DMS114 treated with DMSO at 0.1 percent for 48 hours (cell line): Measurements from ENCODE around the gene SUPT6H.
A peak's percentile ranks its signal among the peaks of the same experiment; 100 is the strongest.

Source experiments
- DNase-seq: peaks from one replicate; lab custom pipeline; 2025; ENCODE audit not compliant: unreplicated experiment; lab: John Stamatoyannopoulos, UW

The SUPT6H gene

DNA sequence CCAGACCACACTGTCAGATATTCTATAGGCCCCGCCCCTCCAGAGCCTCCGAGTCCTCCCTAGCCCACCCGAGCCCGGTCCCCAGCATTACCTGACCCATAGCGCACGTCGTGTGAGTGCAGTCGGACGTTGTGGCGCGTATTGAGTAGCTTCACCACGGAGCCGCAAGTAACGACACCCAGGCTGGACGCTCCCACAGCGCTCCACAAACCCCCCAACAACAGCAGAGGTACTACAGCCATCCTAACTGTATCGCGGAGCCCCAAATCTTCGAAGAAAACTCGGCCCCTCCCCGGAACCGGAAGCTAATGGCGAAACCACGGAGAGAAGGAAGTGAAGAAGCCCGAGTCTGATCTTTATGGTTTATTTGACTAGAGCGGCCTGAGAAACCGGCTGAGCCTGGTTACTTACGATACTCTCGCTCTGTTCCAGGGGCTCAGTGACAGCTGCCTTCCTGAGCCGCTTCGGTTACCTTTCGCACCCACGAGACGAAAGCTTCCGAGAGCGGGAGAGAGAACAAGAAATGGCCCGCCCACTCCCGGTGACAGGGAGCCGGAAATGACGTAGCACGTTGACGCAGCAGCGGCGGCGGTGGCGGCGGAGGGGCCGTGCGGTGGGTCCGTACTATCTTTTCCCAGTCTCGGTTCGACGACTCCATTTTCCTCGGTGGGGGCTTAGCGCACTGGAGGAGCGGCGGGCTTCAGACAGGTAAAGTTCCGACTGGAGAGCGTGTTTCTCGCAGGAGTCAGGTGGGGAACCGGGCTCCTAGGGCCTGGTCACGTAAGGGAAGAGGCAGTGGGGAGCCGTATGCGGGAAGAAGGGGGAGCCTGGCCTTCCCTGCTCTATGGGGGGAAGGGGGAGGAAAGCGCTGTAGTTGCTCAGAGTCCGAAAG, at the start of gene SUPT6H, which contains the start of gene SDF2:
Gene SUPT6H, plus strand, starts transcription at position 571 of the 892 bp plus-strand sequence. CDS start 11,197 bp downstream, outside the sequence.
Gene SDF2, minus strand, starts transcription at position 272 of the 892 bp plus-strand sequence. Its CDS starts 30 bp downstream, at position 242.
- DNase-seq, result peak; percentile 89

DNA sequence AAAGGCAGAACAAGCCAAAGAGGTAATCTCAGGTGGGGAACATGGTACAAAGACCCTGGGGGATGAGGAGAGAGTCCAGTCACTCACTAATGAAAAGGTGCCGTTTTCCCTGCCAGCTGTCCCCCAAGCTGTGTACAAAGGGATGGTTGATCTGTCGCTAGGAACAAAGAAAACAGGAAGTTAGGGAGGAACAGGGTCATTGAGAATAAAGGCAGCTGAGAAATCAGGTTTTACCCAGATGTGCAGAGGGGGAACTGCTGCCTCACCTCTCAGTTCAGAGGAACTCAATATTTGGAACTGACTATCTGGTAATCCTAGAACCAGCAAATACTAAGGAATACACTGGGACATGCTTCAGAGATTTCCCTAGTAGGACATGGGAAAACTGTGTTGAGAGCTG, 49.5 kb upstream of the SUPT6H start:
- no peak for DNase-seq

- DNase-seq, result no peak
These were observed 48.8 kb upstream of the SUPT6H start for GRCh38 chr17:28612936-28613872.

GRCh38 chr17:28613931-28614381, 48.0 kb upstream of the SUPT6H start, which contains the start of gene RSKR:
Gene RSKR, minus strand, starts transcription at chr17:28614185. Its CDS starts 24 bp downstream, at chr17:28614161.
- DNase-seq, result no peak

DNA sequence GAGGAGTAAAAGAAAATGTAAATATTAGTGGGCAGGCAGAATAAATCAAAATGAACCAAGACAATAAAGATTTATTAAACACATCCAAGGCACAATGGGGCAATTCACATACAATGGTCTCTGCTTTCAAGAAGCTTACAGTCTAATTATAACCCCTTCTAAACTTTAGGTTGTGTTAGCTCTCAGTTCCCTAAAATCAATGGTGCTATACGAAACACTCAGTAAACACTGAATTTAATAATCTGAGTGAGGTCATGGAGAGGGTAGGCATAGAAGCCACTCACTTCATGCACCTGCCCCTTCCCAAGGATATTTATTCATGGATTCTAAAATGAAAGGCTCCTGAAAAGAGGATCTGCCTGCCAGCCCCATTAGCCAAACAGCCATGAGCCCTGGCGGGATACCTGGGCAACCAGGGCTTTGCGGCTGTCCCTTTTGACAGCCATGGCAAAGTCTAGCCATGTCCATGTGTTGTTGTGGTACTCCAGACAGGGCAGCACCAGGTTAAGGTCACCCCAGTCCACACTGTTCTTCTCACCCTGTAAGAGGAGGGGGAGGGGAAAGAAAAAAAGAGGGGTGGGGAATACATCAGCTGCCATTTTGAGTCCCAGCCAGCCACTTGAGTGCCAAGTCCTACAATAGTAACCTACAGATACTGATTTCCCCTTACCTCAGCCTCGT, 46.6 kb upstream of the SUPT6H start:
- DNase-seq, result no peak

DNA sequence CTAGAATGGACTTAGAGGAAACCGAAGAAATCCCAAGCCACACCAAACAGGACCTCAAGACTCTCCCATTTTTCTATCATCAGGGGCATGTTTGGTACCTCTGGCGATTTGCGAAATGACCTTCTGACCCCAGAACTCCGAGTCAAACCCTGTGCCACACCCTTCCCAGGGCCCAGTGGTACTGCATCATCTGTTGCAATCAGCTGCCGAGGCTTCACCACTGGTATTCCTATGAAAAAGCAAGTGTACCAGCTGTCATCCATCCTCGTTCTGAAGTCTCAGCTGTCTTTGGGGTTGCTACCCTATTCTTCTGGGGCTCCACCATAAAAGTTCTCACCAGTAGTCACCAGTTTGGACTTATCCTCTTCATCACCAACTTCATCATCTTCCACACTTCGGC, 45.7 kb upstream of the SUPT6H start:
- DNase-seq, result no peak

- DNase-seq, result no peak
These were observed 43.5 kb upstream of the SUPT6H start for GRCh38 chr17:28618464-28618863.

- DNase-seq, result no peak
These were observed 42.0 kb upstream of the SUPT6H start for GRCh38 chr17:28620010-28620409.

DNA sequence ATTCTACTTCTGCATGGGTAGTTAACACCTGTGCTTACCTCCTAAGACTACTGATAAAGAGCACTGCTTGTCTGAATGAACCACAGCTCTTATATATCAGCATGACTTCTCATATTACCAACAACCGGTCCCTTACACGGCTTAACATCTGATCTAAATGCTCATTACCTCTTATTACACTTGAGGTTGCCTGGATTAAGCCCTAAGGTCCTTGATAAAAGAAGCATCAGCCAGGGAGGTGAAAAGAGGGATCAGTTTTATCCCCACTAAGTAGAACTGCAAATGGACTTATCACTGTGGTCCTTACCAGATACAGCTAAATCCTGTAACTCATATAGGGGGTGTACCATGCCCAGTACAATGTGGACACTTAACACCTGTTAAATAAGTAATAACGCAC, 39.8 kb upstream of the SUPT6H start:
- no peak for DNase-seq

DNA sequence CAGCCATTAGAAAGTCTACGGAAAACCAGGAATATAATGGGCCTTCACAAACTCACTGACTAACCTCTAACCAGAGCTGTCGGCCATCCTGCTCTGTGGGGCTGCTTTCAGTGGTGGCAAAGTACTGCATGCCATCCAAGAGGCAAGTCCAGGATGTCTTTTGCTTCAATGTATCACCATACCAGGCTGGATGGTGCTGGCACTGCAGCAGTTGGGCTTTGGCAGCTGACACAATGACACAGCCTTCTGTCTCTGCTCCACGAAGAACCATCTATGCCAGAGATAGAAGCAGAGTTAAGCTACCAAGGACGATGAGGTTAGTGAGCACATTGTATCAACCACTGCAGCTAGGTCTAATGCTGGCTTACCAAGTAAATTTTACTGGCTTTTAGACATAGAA, 38.3 kb upstream of the SUPT6H start:
- DNase-seq, result no peak

DNA sequence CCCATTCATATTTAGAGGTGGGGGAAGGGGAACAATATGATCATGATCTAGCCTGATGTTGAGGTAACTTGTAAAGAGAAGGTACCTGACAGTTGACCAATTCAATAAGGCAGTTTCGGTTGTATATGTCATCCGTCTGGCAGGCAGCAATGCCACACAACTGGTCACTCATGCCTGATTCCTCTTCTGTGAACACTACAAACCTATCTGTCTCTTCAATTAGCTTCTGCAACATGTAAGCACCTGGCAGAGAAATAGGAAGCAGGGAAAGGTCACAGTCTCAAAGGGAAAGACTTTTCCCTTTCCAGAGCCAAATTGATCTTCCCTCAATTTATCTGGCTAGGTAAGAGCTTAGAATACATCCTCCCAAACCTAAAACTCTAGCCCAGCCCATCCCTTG, 37.9 kb upstream of the SUPT6H start:
- DNase-seq, result no peak

GRCh38 chr17:28626818-28627217, 35.2 kb upstream of the SUPT6H start:
- DNase-seq, result no peak

DNA sequence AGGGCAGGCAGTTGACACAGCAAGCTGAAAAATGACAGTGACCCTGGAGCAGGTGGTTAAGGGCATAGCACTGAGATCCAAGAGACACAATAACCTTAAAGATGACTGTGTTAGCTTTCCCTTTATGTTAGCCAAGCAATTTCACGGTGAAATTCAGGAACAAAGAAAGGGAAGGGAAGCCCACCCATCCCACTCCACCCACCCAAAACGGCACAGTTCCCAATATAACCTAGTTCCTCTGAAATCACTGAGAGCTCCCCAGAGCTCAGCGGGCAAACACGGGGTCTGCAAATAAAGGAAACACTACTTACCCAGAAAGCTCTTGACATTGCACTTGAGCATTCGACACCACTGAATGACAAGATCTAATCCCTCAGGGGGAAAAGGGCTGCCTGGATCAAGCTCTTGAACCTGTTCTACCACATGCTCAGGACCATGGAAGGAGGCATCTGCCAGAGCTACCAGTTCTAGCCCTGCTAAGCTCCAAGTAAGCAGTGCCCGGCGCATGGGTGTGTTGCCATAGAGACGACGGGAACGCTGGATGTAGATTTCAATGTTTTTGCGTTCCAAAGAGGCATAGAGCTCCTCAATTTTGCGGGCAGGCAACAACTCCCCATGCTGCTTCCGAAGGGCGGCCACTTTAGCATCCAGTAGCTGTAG, 27.7 kb upstream of the SUPT6H start:
- DNase-seq, result no peak

DNA sequence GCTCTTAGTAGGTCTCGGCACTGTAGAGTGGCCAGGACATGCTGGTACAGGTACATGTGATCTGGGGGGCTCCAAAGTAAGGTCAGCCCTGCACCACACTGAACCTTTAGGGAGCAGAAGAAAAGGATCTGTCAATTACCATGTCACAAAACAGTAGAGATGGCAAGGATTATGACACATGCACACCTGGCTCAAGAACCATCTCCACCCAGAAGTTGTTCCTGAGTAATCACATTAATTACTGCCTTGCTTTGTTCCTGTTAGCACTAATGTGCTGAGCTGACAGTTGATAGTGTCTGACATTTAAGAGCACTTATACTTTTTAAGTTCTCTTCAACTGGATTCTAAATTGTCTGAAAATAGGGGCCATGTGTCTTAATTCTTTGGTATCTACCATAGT, 26.5 kb upstream of the SUPT6H start:
- no peak for DNase-seq

- DNase-seq, result no peak
These were observed 20.4 kb upstream of the SUPT6H start for GRCh38 chr17:28641579-28641978.

DNA sequence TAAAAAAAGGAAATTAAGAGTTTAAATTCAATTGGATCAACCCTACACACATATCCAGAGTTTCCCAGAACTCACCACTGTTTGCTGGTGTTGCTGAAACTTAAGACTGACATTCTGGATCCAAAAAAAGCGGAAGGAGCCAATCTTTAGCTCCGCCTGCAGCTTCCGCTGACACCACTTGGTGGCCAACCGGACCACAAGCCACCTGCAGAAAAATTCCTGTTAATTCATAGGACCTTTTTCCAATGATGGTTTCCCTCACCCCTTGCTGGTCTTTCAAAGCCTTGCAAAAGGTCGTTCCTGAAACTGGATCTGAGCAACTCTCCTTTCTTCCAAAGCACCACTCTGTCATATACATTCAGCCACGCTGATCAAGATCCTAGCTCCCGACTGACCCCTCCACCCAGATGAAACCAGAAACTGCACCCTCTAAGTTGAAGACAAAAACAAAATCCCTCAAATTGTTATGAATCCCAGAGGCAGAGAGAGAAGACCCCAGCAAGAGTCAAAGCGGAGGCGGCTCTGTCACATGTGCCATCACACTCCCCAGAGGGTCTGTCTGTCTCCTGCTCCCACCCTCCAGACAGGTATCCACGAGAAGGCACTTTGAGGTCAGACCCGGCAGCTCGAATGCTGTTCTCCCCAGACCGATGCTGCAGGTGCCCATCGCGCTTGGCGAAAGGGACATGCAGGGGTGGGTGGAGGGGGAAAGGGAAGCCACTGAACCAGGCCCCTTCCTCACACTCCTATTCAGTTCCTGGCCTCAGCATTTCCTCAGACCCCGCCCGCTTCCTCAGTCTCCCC, 17.8 kb upstream of the SUPT6H start:
- peak; percentile 17 for DNase-seq

DNA sequence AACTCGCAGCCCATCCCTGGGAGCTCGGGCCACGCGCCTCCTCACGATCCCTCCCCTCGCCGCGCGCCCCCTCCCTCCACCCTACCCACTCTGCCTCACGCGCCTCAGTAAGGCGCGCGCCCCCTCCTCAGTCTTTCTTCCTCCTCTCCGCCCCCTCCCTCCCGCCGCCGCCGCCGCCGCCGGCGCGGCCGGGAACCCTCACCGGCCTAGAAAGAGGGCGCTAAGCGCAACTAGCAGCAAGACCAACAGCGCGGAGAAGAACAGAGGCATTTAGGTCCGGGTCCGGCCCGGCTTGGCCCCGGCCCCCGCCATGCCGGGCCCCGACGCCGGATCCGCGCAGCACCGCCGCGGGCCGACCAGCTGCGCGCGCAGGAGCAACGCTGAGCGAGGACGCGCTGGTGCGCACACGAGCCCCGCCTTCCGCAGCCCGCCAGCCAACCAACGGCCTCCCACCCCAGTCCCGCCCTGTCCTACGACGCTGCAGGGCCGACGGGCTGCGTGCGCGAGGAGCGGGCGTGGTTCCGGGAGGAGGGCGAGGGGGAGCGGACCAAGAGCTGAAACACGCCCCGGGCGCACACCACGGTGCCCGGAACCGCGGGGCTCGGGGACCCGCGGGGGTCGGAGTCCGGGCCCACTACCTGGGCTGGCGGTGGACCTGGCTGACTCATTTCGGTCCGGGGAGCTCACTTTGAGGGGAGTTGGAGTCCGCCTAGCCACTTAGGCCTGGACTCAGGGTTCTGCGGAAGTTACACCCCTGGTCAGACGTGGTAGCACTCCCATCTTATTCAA, 17.0 kb upstream of the SUPT6H start, which contains the start of gene BLTP2:
Gene BLTP2, minus strand, starts transcription at position 372 of the 789 bp plus-strand sequence. Its CDS starts 102 bp downstream, at position 270.
- DNase-seq, result peak; percentile 85

DNA sequence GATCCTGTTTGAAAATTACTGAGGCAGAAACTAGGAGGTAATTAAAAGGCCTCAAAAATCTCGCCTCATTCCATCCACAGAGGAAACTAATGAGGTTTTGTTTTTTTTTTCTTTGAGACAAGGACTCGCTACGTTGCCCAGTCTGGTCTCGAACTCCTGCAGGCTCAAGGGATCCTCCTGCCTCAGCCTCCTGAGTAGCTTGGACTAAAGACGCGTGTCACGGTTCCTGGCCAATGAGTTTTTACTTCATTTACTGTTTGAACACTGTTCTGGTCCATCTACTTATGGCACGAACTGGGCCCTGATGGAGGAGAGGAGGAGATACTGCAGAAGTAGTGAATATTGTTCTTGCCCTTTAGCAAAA, 16.4 kb upstream of the SUPT6H start:
- DNase-seq, result peak; percentile 41
